Neural crest cell (in vitro differentiated cells): ENCODE results near the gene IL17RA. TPM values are rescaled to one million over a fixed set of nuclear protein-coding genes. Genes with fewer than 3 reads are reported as not detected.

Source experiments
- DNase-seq: peaks from one replicate; pipeline ENCODE4 v3.0.0; 2021; ENCODE audit warnings: low read depth, mixed read lengths, low spot score
- H3K27ac Mint-ChIP-seq: one replicate; pipeline ENCODE4 v1.8.0; 2021; ENCODE audit warnings: mild to moderate bottlenecking, mixed read lengths; ENCODE audit not compliant: unreplicated experiment
- H3K27me3 Mint-ChIP-seq: 2 replicates; pipeline ENCODE4 v1.8.0; 2021; ENCODE audit warnings: low read depth, mild to moderate bottlenecking, mixed read lengths
- H3K36me3 Mint-ChIP-seq: 2 replicates; pipeline ENCODE4 v1.8.0; 2021; ENCODE audit warnings: low read depth, mild to moderate bottlenecking, mixed read lengths
- H3K4me1 Mint-ChIP-seq: 2 replicates; pipeline ENCODE4 v1.8.0; 2021; ENCODE audit warnings: mixed read lengths
- H3K4me3 Mint-ChIP-seq: one replicate; pipeline ENCODE4 v1.8.0; 2021; ENCODE audit warnings: mild to moderate bottlenecking, mixed read lengths
- H3K9me3 Mint-ChIP-seq: 2 replicates; pipeline ENCODE4 v1.8.0; 2021; ENCODE audit warnings: mixed read lengths
- total RNA-seq: library from RNA; stranded (reverse); gene quantifications from 2 replicates; pipeline ENCODE4 v1.2.1, GENCODE V29; 2021
- TF ChIP-seq, protein P1 (sequence below): fragments of 200-600 bp; sonication (generic); conservative IDR thresholded peaks from 2 replicates; pipeline ENCODE4 v1.5.0; 2021; ENCODE audit warnings: antibody characterized with exemption, mild to moderate bottlenecking

IL17RA gene
- total RNA-seq, 1 donor from 2014 or later: 7.1 TPM

DNA sequence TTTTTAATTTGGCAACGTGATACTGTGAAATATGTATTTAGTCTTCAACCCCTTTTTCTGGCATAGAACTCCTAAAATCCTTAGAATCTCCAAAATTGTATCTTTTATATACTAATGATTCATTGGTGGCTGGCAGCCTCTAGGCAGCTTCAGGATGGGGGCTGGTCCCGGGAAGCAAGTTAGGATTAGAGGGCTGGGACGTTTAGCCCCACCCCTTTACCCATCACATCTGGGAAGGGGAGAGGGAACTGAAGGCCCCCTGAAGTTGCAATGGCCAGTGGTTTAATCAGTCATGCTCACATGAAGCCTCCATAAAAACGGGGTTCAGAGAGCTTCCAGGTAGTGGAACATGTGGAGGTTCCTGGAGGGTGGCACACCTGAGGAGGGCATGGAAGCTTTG is 7.1 kb downstream of the IL17RA start:
- Mint-ChIP-seq H3K4me3 (no peak overlapping the region), H3K36me3 (no peaks in the 10 kb centered on the region), H3K9me3 (no peaks in the 10 kb centered on the region), H3K27me3 (peaks cover 8% of the 10 kb centered on the region), H3K27ac (no peak overlapping the region), H3K4me1 (no peaks in the 10 kb centered on the region)
- TF ChIP-seq, protein P1, sequence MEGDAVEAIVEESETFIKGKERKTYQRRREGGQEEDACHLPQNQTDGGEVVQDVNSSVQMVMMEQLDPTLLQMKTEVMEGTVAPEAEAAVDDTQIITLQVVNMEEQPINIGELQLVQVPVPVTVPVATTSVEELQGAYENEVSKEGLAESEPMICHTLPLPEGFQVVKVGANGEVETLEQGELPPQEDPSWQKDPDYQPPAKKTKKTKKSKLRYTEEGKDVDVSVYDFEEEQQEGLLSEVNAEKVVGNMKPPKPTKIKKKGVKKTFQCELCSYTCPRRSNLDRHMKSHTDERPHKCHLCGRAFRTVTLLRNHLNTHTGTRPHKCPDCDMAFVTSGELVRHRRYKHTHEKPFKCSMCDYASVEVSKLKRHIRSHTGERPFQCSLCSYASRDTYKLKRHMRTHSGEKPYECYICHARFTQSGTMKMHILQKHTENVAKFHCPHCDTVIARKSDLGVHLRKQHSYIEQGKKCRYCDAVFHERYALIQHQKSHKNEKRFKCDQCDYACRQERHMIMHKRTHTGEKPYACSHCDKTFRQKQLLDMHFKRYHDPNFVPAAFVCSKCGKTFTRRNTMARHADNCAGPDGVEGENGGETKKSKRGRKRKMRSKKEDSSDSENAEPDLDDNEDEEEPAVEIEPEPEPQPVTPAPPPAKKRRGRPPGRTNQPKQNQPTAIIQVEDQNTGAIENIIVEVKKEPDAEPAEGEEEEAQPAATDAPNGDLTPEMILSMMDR: no peak
- no peak for DNase-seq

DNA sequence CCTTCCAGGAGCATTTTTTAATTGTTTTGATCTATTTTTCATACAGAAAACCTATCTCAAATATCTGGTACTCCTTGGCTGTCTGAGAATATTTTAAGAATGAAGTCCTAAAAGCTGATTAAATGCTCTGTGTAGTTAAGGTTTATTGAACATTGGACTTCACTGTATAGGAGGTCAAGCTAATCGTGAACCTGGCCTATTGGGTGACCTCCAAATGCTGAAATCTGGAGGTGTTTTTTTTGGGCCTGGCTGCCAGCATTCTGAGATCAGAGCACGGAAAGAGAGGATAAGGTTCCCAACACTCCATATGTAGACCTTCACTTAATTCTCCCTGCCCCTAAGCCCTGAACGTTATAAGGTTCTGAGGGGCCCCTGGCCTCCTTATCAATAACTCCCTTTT is 8.3 kb downstream of the IL17RA start:
- H3K36me3 Mint-ChIP-seq: no peaks in the 10 kb centered on the region
- no peaks in the 10 kb centered on the region for H3K27me3 Mint-ChIP-seq
- H3K9me3 Mint-ChIP-seq: no peaks in the 10 kb centered on the region
- H3K4me3 Mint-ChIP-seq: no peak overlapping the region
- no peaks in the 10 kb centered on the region for H3K4me1 Mint-ChIP-seq
- TF ChIP-seq, protein P1: no peak
- no peak overlapping the region for H3K27ac Mint-ChIP-seq
- no peak for DNase-seq

DNA sequence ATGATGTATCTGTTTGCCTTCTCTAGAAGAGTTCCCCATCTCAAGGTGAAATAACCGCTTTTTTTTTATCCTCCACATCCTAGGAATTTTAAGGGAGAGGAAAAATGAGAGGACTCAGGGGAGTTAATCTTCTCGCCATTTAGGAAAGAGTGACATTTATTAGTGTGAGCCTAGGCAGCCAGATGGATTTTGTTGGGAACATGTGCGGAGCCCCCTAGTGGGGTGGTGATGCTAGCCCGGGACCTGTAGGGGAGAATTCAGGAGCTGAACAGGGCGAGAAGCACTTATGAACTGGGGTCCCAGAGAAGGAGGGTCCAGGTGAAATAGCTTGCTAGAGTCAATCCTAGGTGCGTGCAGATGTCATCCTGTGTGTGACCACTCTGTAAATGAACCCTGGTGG is 10.7 kb downstream of the IL17RA start:
- H3K4me1 Mint-ChIP-seq: no peaks in the 10 kb centered on the region
- H3K27me3 Mint-ChIP-seq: no peaks in the 10 kb centered on the region
- H3K36me3 Mint-ChIP-seq: no peaks in the 10 kb centered on the region
- no peak for DNase-seq
- no peaks in the 10 kb centered on the region for H3K9me3 Mint-ChIP-seq
- TF ChIP-seq, protein P1: peak; percentile 45
- no peak overlapping the region for H3K27ac Mint-ChIP-seq
- H3K4me3 Mint-ChIP-seq: no peak overlapping the region

DNA sequence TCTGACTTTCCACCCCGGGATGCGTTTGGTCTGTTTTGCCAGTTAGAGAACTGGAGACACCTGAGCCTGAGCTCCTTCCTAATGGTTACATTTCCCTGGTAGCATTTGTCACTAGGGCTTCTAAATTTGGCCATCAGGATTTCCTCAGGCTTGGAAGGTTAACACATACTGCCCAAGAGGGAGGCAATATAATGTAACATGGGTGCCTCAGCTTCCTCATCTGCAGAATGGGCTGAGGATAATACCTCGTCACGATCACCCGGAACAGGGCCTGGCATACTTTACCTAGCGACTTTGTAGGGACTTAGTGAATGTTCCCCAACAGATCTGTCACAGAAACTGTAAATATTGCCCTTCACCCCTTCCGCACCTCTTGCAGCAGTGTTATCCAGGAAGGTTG is 11.3 kb downstream of the IL17RA start:
- Mint-ChIP-seq H3K9me3 (no peaks in the 10 kb centered on the region), H3K27ac (no peak overlapping the region), H3K4me3 (no peak overlapping the region), H3K4me1 (no peaks in the 10 kb centered on the region), H3K36me3 (no peaks in the 10 kb centered on the region), H3K27me3 (no peaks in the 10 kb centered on the region)
- TF ChIP-seq, protein P1: no peak
- DNase-seq: no peak

DNA sequence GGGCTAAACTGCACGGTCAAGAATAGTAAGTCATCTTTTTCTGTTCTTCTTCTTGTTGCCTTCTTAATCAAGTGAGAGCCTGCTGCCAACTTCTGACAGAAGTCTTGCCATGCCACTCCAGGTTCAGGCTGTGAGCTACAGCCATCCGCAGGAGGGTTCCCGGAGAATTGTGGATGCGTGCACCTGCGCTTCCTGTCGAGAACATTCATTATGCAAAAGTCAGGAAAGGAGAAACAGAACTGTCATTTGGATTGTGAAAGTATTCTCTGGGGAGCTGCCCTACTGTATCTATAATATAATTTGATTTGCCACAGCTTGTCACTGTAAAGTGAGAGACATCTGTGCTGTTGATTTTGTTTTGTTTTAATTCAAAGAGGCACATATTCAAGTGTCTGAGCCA is 12.3 kb downstream of the IL17RA start:
- Mint-ChIP-seq H3K9me3 (no peaks in the 10 kb centered on the region), H3K27me3 (no peaks in the 10 kb centered on the region), H3K36me3 (no peaks in the 10 kb centered on the region), H3K27ac (no peak overlapping the region), H3K4me1 (no peaks in the 10 kb centered on the region), H3K4me3 (no peak overlapping the region)
- TF ChIP-seq, protein P1: no peak
- no peak for DNase-seq

DNA sequence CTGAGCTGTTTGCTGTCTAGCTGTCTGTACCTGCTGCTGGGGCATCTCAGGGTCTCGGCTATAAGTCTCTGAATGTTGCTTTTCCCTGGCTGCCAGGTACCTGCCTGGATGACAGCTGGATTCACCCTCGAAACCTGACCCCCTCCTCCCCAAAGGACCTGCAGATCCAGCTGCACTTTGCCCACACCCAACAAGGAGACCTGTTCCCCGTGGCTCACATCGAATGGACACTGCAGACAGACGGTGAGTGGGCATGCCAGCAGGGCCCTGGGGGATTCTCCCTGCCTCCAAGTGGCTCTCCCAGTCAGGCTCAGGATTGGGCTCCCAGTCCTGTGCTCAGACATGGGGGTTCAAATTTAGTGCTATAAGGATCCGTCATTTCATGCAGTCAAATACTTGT is 12.9 kb downstream of the IL17RA start:
- DNase-seq: no peak
- no peaks in the 10 kb centered on the region for H3K27me3 Mint-ChIP-seq
- TF ChIP-seq, protein P1: no peak
- H3K4me1 Mint-ChIP-seq: no peaks in the 10 kb centered on the region
- H3K9me3 Mint-ChIP-seq: no peaks in the 10 kb centered on the region
- no peak overlapping the region for H3K4me3 Mint-ChIP-seq
- H3K36me3 Mint-ChIP-seq: peaks cover 2% of the 10 kb centered on the region
- no peak overlapping the region for H3K27ac Mint-ChIP-seq
